GM23248 (cell line): ENCODE results near the gene DIAPH3.
A peak's percentile ranks its signal among the peaks of the same experiment; 100 is the strongest.

Experiments used
- EZH2 ChIP-seq: fragments of 200-600 bp; sonication (generic); IDR thresholded peaks from 2 replicates; pipeline ENCODE4 v1.6.1; 2018; ENCODE audit warnings: antibody characterized with exemption, mild to moderate bottlenecking; ENCODE audit not compliant: insufficient read depth, poor library complexity, severe bottlenecking
- EZH2phosphoT487 ChIP-seq: fragments of 200-600 bp; sonication (generic); IDR thresholded peaks from 2 replicates; pipeline ENCODE4 v1.6.1; 2018; ENCODE audit warnings: antibody characterized with exemption, moderate library complexity, mild to moderate bottlenecking, low read depth; ENCODE audit not compliant: insufficient read depth

DNA sequence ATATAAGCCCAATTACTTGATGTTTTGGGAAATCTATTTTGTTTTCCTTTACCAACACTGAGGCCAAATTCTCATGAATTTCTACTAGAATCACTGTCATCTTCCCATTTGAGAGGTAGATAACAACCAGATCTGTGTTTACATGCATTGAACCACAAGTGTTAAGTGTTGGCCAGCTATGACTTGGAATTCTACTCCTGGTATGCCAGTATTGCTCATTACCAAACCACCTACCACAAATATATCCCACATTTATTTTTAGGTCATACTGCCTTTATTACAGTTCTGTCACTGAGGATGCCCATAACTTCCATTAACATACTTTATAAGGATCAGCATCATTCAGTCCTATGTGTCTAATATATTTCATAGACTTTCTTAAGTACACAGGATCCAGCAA is 328.9 kb downstream of the DIAPH3 start:
- TF ChIP-seq EZH2phosphoT487 (0 out of 2 replicates have a peak, but pooled peaks have one; percentile 69), EZH2 (no peak)
